ENCODE results near the gene TCEA2. TPM values are rescaled to one million over a fixed set of nuclear protein-coding genes. Genes with fewer than 3 reads are reported as not detected.

Gene TCEA2
- total and polyA plus RNA-seq, 2 of the 13 experiments (the other 11 are each of a cell fraction or from before 2014, with no cell fraction given) = 28.1 to 33.7 TPM

DNA sequence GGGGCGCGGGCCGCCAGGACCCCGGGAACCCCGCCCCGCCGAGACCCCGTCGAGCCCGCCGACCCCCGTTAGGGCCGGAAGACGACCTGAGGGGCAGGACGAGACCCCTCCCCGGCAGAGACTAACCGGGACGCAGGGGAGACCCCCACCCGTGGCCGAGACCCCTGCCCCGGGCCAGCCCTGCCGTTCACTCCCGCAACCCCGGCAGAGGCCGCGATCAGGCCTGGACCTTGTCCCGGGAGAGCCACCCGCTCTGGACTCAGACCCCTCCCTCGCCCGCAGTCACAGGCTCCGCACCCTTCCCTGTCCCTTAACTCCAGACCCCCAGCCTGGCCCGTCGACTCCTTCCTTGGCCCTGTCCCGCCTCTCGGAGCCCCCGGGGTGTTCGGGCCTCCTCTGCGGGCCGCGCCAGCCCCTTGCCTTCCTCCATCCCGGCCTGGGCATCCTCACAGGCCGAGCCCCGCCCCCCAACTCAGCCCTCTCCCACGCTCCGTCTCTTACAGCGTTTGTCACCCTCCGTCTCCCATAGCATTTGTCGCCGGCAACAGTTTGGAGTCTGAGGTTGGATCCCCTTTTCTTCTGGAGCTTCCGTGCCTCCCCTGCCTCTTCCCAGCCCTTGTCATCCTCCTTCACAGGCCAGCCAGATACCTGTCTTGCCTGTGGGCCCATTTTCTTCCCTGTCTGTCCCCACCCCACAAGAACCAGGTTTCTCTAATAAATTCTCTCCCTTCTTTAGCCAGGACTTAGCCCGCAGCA is 569 bp downstream of the TCEA2 start (continued):
- TF ChIP-seq, protein P1, sequence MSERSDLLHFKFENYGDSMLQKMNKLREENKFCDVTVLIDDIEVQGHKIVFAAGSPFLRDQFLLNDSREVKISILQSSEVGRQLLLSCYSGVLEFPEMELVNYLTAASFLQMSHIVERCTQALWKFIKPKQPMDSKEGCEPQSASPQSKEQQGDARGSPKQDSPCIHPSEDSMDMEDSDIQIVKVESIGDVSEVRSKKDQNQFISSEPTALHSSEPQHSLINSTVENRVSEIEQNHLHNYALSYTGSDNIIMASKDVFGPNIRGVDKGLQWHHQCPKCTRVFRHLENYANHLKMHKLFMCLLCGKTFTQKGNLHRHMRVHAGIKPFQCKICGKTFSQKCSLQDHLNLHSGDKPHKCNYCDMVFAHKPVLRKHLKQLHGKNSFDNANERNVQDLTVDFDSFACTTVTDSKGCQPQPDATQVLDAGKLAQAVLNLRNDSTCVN (CRISPR knock-in tag; IDR thresholded peaks at IDR 0.05; ENCODE audit: borderline replicate concordance) = 0 out of 2 replicates have a peak, but pooled peaks have one; percentile 68
- TF ChIP-seq, protein P2, sequence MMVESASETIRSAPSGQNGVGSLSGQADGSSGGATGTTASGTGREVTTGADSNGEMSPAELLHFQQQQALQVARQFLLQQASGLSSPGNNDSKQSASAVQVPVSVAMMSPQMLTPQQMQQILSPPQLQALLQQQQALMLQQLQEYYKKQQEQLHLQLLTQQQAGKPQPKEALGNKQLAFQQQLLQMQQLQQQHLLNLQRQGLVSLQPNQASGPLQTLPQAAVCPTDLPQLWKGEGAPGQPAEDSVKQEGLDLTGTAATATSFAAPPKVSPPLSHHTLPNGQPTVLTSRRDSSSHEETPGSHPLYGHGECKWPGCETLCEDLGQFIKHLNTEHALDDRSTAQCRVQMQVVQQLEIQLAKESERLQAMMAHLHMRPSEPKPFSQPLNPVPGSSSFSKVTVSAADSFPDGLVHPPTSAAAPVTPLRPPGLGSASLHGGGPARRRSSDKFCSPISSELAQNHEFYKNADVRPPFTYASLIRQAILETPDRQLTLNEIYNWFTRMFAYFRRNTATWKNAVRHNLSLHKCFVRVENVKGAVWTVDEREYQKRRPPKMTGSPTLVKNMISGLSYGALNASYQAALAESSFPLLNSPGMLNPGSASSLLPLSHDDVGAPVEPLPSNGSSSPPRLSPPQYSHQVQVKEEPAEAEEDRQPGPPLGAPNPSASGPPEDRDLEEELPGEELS (CRISPR knock-in tag; IDR thresholded peaks at IDR 0.05) = 0 out of 2 replicates have a peak, but pooled peaks have one; percentile 23
- TF ChIP-seq GATAD1 (CRISPR knock-in tag; IDR thresholded peaks at IDR 0.05) = 0 out of 2 replicates have a peak, but pooled peaks have one; percentile 31
- no peak for TF ChIP-seq ZBTB21 (CRISPR knock-in tag; IDR thresholded peaks at IDR 0.05)
- TF ChIP-seq ZNF329 (CRISPR knock-in tag; IDR thresholded peaks at IDR 0.05; ENCODE audit: low read depth) = no peak; the same call in 1 of the 2 replicates
- 0 out of 2 replicates have a peak, but pooled peaks have one; percentile 3 for TF ChIP-seq ZNF674 (CRISPR knock-in tag; IDR thresholded peaks at IDR 0.05; ENCODE audit: low read depth)
- 0 out of 2 replicates have a peak, but pooled peaks have one; percentile 14 for TF ChIP-seq ATF7-NPFF (CRISPR knock-in tag; IDR thresholded peaks at IDR 0.05; ENCODE audit: low read depth)
- TF ChIP-seq, protein P3, sequence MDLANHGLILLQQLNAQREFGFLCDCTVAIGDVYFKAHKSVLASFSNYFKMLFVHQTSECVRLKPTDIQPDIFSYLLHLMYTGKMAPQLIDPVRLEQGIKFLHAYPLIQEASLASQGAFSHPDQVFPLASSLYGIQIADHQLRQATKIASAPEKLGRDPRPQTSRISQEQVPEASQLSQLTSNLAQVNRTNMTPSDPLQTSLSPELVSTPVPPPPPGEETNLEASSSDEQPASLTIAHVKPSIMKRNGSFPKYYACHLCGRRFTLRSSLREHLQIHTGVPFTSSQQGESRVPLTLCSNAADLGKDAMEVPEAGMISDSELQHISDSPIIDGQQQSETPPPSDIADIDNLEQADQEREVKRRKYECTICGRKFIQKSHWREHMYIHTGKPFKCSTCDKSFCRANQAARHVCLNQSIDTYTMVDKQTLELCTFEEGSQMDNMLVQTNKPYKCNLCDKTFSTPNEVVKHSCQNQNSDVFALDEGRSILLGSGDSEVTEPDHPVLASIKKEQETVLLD (CRISPR knock-in tag; IDR thresholded peaks at IDR 0.05; ENCODE audit: low read depth) = no peak
- TF ChIP-seq GPN1 (CRISPR knock-in tag; IDR thresholded peaks at IDR 0.05; ENCODE audit: borderline replicate concordance) = peak; percentile 41; the same call in 1 of the 2 replicates
- TF ChIP-seq RELA (CRISPR knock-in tag; IDR thresholded peaks at IDR 0.05) = no peak
- no peak for TF ChIP-seq XBP1 (CRISPR knock-in tag; IDR thresholded peaks at IDR 0.05)
- TF ChIP-seq JDP2 (CRISPR knock-in tag; IDR thresholded peaks at IDR 0.05; ENCODE audit: borderline replicate concordance) = no peak
- TF ChIP-seq, protein P4, sequence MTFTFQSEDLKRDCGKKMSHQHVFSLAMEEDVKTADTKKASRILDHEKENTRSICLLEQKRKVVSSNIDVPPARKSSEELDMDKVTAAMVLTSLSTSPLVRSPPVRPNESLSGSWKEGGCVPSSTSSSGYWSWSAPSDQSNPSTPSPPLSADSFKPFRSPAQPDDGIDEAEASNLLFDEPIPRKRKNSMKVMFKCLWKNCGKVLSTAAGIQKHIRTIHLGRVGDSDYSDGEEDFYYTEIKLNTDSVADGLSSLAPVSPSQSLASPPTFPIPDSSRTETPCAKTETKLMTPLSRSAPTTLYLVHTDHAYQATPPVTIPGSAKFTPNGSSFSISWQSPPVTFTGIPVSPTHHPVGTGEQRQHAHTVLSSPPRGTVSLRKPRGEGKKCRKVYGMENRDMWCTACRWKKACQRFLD (CRISPR knock-in tag; IDR thresholded peaks at IDR 0.05; ENCODE audit: borderline replicate concordance) = peak; percentile 64; the same call in 1 of the 2 replicates
- TF ChIP-seq ZNF451 (CRISPR knock-in tag; IDR thresholded peaks at IDR 0.05) = 0 out of 2 replicates have a peak, but pooled peaks have one; percentile 11
- 0 out of 2 replicates have a peak, but pooled peaks have one; percentile 23 for TF ChIP-seq HMG20B (CRISPR knock-in tag; conservative IDR thresholded peaks at IDR 0.05)
- TF ChIP-seq, protein P5, sequence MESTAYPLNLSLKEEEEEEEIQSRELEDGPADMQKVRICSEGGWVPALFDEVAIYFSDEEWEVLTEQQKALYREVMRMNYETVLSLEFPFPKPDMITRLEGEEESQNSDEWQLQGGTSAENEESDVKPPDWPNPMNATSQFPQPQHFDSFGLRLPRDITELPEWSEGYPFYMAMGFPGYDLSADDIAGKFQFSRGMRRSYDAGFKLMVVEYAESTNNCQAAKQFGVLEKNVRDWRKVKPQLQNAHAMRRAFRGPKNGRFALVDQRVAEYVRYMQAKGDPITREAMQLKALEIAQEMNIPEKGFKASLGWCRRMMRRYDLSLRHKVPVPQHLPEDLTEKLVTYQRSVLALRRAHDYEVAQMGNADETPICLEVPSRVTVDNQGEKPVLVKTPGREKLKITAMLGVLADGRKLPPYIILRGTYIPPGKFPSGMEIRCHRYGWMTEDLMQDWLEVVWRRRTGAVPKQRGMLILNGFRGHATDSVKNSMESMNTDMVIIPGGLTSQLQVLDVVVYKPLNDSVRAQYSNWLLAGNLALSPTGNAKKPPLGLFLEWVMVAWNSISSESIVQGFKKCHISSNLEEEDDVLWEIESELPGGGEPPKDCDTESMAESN (CRISPR knock-in tag; conservative IDR thresholded peaks at IDR 0.05) = no peak; the same call in 1 of the 2 replicates
- 0 out of 2 replicates have a peak, but pooled peaks have one; percentile 18 for TF ChIP-seq BORCS8-MEF2B (CRISPR knock-in tag; IDR thresholded peaks at IDR 0.05)
- peak; percentile 33 for TF ChIP-seq ASH2L (IDR thresholded peaks at IDR 0.05; ENCODE audit: insufficient read length, low read depth, low read length)
- TF ChIP-seq ZFP41 (CRISPR knock-in tag; IDR thresholded peaks at IDR 0.05; ENCODE audit: borderline replicate concordance) = peak; percentile 64; the same call in 1 of the 2 replicates
- TF ChIP-seq ZNF703 (CRISPR knock-in tag; IDR thresholded peaks at IDR 0.05; ENCODE audit: borderline replicate concordance) = peak; percentile 71; the same call in 1 of the 2 replicates
